Measurements from ENCODE around the gene RABGEF1. TPM values are rescaled to one million over a fixed set of nuclear protein-coding genes. Genes with fewer than 3 reads are reported as not detected.

The RABGEF1 gene
- total and polyA plus RNA-seq, 9 of the 15 experiments (the other 6 are each of a cell fraction or from before 2014, with no cell fraction given), result 7.0 to 29.3 (median 20.5) TPM

DNA sequence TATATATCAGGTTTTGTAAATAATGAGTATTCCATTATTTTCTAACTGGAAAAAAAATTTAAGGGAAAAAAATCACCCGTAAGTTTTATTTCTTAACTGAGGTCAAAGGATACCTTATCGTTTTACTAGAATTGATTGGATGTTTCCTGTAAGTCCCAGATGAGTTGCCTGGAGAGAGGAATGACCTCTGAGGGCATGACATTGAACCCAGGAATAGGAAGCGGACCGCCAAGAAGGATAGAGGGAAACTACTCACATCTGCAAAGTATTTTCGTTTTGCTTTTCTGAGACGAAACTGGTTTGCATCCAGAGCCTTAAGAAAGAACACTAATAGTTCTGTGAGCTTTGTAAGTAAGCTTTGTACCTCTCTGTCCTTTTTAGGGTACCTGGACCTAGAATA lies 17.4 kb downstream of the RABGEF1 start:
- Histone ChIP-seq H3K27ac (ENCODE audit: extremely low read depth, low read depth, low read length) (no peak overlapping the region), H3K4me1 (replicated peaks in 1 of 2; ENCODE audit: control insufficient read depth in 2 of 2, insufficient read depth in 2 of 2, low read length in 2 of 2) (no peaks in the 10 kb centered on the region; a peak in 1 of 5 replicates), H2AFZ (ENCODE audit: low read depth, low read length) (no peak overlapping the region), H4K20me1 (replicated peaks; ENCODE audit: control insufficient read depth, insufficient read depth, low read length) (no peaks in the 10 kb centered on the region; the same call in 1 of the 2 replicates), H3K9ac (ENCODE audit: insufficient read depth in 1 of 2, low read depth in 2 of 2, low read length in 2 of 2) (no peak overlapping the region), H3K4me3 (no peak overlapping the region), H3K9me3 (replicated peaks; ENCODE audit: control insufficient read depth, insufficient read depth, low read depth, low read length) (no peaks in the 10 kb centered on the region), H3K79me2 (ENCODE audit: control insufficient read depth, insufficient read depth, low read length) (peaks cover 10% of the 10 kb centered on the region; the same call in 1 of the 3 replicates), H3K36me3 (ENCODE audit: control insufficient read depth, insufficient read depth, low read length) (no peaks in the 10 kb centered on the region), H3K27me3 (ENCODE audit: control insufficient read depth in 2 of 2, insufficient read depth in 2 of 2, low read length in 2 of 2) (no peaks in the 10 kb centered on the region), H3K9me1 (ENCODE audit: control insufficient read depth, insufficient read depth, low read length) (no peaks in the 10 kb centered on the region), H3K4me2 (ENCODE audit: insufficient read depth, low read length) (no peak overlapping the region)
- ChIA-PET CTCF (ENCODE audit: low intra/inter-chr PET ratio) (no interaction called here), POLR2A (interaction anchor here (1.6 kb wide), 1 partner anchor 15 kb away, joined by 5 read pairs; no protein-coding TSS in a partner anchor)
- DNase-seq (ENCODE audit: extremely low read depth in 1 of 4, low spot score in 3 of 4) (no peak), ATAC-seq (no peak), FAIRE-seq (no peak)
- BruUV-seq (replicated peaks), result no TSS peak
- intact Hi-C loops (cut with micrococcal nuclease) (no loop called here), in situ Hi-C loops (cut with MboI) (no loop called here)
- 67% methylated on average over 6 of the region's 6 CpGs for WGBS (ENCODE audit: insufficient coverage, low coverage, missing lambda C conversion rate)
- TF ChIP-seq, protein P1, sequence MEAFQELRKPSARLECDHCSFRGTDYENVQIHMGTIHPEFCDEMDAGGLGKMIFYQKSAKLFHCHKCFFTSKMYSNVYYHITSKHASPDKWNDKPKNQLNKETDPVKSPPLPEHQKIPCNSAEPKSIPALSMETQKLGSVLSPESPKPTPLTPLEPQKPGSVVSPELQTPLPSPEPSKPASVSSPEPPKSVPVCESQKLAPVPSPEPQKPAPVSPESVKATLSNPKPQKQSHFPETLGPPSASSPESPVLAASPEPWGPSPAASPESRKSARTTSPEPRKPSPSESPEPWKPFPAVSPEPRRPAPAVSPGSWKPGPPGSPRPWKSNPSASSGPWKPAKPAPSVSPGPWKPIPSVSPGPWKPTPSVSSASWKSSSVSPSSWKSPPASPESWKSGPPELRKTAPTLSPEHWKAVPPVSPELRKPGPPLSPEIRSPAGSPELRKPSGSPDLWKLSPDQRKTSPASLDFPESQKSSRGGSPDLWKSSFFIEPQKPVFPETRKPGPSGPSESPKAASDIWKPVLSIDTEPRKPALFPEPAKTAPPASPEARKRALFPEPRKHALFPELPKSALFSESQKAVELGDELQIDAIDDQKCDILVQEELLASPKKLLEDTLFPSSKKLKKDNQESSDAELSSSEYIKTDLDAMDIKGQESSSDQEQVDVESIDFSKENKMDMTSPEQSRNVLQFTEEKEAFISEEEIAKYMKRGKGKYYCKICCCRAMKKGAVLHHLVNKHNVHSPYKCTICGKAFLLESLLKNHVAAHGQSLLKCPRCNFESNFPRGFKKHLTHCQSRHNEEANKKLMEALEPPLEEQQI (IDR thresholded peaks at IDR 0.05), result no peak
- TF ChIP-seq, protein P2, sequence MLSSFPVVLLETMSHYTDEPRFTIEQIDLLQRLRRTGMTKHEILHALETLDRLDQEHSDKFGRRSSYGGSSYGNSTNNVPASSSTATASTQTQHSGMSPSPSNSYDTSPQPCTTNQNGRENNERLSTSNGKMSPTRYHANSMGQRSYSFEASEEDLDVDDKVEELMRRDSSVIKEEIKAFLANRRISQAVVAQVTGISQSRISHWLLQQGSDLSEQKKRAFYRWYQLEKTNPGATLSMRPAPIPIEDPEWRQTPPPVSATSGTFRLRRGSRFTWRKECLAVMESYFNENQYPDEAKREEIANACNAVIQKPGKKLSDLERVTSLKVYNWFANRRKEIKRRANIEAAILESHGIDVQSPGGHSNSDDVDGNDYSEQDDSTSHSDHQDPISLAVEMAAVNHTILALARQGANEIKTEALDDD (IDR thresholded peaks at IDR 0.05), result no peak
- TF ChIP-seq CC2D1A (IDR thresholded peaks at IDR 0.05) (no peak), ZFP30 (CRISPR knock-in tag; IDR thresholded peaks at IDR 0.05; ENCODE audit: borderline replicate concordance) (no peak), ZNF695 (CRISPR knock-in tag; IDR thresholded peaks at IDR 0.05) (no peak), TRIM24 (IDR thresholded peaks at IDR 0.05) (no peak), ZNF785 (CRISPR knock-in tag; IDR thresholded peaks at IDR 0.05) (no peak)
- TF ChIP-seq, protein P3, sequence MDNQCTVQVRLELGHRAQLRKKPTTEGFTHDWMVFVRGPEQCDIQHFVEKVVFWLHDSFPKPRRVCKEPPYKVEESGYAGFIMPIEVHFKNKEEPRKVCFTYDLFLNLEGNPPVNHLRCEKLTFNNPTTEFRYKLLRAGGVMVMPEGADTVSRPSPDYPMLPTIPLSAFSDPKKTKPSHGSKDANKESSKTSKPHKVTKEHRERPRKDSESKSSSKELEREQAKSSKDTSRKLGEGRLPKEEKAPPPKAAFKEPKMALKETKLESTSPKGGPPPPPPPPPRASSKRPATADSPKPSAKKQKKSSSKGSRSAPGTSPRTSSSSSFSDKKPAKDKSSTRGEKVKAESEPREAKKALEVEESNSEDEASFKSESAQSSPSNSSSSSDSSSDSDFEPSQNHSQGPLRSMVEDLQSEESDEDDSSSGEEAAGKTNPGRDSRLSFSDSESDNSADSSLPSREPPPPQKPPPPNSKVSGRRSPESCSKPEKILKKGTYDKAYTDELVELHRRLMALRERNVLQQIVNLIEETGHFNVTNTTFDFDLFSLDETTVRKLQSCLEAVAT (IDR thresholded peaks at IDR 0.05), result no peak
- TF ChIP-seq, protein P4, sequence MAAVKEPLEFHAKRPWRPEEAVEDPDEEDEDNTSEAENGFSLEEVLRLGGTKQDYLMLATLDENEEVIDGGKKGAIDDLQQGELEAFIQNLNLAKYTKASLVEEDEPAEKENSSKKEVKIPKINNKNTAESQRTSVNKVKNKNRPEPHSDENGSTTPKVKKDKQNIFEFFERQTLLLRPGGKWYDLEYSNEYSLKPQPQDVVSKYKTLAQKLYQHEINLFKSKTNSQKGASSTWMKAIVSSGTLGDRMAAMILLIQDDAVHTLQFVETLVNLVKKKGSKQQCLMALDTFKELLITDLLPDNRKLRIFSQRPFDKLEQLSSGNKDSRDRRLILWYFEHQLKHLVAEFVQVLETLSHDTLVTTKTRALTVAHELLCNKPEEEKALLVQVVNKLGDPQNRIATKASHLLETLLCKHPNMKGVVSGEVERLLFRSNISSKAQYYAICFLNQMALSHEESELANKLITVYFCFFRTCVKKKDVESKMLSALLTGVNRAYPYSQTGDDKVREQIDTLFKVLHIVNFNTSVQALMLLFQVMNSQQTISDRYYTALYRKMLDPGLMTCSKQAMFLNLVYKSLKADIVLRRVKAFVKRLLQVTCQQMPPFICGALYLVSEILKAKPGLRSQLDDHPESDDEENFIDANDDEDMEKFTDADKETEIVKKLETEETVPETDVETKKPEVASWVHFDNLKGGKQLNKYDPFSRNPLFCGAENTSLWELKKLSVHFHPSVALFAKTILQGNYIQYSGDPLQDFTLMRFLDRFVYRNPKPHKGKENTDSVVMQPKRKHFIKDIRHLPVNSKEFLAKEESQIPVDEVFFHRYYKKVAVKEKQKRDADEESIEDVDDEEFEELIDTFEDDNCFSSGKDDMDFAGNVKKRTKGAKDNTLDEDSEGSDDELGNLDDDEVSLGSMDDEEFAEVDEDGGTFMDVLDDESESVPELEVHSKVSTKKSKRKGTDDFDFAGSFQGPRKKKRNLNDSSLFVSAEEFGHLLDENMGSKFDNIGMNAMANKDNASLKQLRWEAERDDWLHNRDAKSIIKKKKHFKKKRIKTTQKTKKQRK (IDR thresholded peaks at IDR 0.05; ENCODE audit: borderline replicate concordance, low read depth, low read length), result no peak
